Neural progenitor cell (in vitro differentiated cells): Measurements from ENCODE around the gene PHLDB2. TPM values are rescaled to one million over a fixed set of nuclear protein-coding genes. Genes with fewer than 3 reads are reported as not detected.

ENCODE experiments used
- DNase-seq: peaks from one replicate; pipeline ENCODE4 v3.0.0-alpha.2; 2016; ENCODE audit warnings: low spot score
- H2AFZ ChIP-seq: fragments of 200-600 bp; sonication (generic); replicated peaks from 2 replicates; pipeline ENCODE4 v1.6.1; 2016; ENCODE audit warnings: antibody characterized with exemption
- H3F3A ChIP-seq: fragments of 200-600 bp; sonication (generic); 2 replicates; pipeline ENCODE4 v1.6.1; 2016; ENCODE audit warnings: antibody characterized with exemption, low read depth
- H3K27ac ChIP-seq: fragments of 200-600 bp; sonication (generic); 2 replicates; pipeline ENCODE4 v1.5.1; 2016; ENCODE audit warnings: mild to moderate bottlenecking
- H3K27me3 ChIP-seq: fragments of 200-600 bp; sonication (generic); 2 replicates; pipeline ENCODE4 v1.6.1; 2016; ENCODE audit warnings: mild to moderate bottlenecking, moderate library complexity
- H3K36me3 ChIP-seq: fragments of 200-600 bp; sonication (generic); 2 replicates; pipeline ENCODE4 v1.5.1; 2016
- H3K4me1 ChIP-seq: fragments of 200-600 bp; sonication (generic); 2 replicates; pipeline ENCODE4 v1.6.1; 2016; ENCODE audit warnings: mixed run types
- H3K4me2 ChIP-seq: fragments of 200-600 bp; sonication (generic); 2 replicates; pipeline ENCODE4 v1.6.1; 2016
- H3K4me3 ChIP-seq: fragments of 200-600 bp; sonication (generic); 2 replicates; pipeline ENCODE4 v1.5.1; 2016
- H3K79me2 ChIP-seq: fragments of 200-600 bp; sonication (generic); 2 replicates; pipeline ENCODE4 v1.6.1; 2016; ENCODE audit warnings: low read depth
- H3K9ac ChIP-seq: fragments of 200-600 bp; sonication (generic); 2 replicates; pipeline ENCODE4 v1.6.1; 2016
- H3K9me3 ChIP-seq: fragments of 200-600 bp; sonication (generic); 2 replicates; pipeline ENCODE4 v1.5.1; 2016; ENCODE audit warnings: low read depth
- H4K20me1 ChIP-seq: fragments of 200-600 bp; sonication (generic); 2 replicates; pipeline ENCODE4 v1.6.1; 2016; ENCODE audit warnings: low read depth
- H3K27ac Mint-ChIP-seq: 3 replicates; pipeline ENCODE4 v1.8.0; 2021; ENCODE audit warnings: mixed read lengths
- H3K27me3 Mint-ChIP-seq: 2 replicates; pipeline ENCODE4 v1.8.0; 2022; ENCODE audit warnings: low read depth, mild to moderate bottlenecking, inconsistent platforms, moderate library complexity, mixed read lengths; ENCODE audit not compliant: insufficient read depth
- H3K36me3 Mint-ChIP-seq: 3 replicates; pipeline ENCODE4 v1.8.0; 2021; ENCODE audit warnings: mixed read lengths
- H3K4me1 Mint-ChIP-seq: 3 replicates; pipeline ENCODE4 v1.8.0; 2021; ENCODE audit warnings: mixed read lengths
- H3K4me3 Mint-ChIP-seq: 3 replicates; pipeline ENCODE4 v1.8.0; 2021; ENCODE audit warnings: mild to moderate bottlenecking, moderate library complexity, mixed read lengths
- H3K9me3 Mint-ChIP-seq: 3 replicates; pipeline ENCODE4 v1.8.0; 2020; ENCODE audit warnings: mixed read lengths
- EZH2 ChIP-seq: fragments of 200-600 bp; sonication (generic); IDR thresholded peaks from 2 replicates; pipeline ENCODE4 v1.6.1; 2017; ENCODE audit warnings: antibody characterized with exemption, mild to moderate bottlenecking, moderate library complexity
- EZH2phosphoT487 ChIP-seq: fragments of 200-600 bp; sonication (generic); IDR thresholded peaks from 2 replicates; pipeline ENCODE4 v1.6.1; 2017; ENCODE audit warnings: antibody characterized with exemption
- total RNA-seq: library from RNA; depleted of rRNA; stranded (reverse); fragments of >200 nt; gene quantifications from 2 replicates; pipeline ENCODE4 v1.2.3, GENCODE V29; 2015; ENCODE audit warnings: low replicate concordance
- TF ChIP-seq, protein P1 (sequence below): fragments of 200-600 bp; sonication (generic); IDR thresholded peaks from 2 replicates; pipeline ENCODE4 v1.5.1; 2017; ENCODE audit warnings: antibody characterized with exemption, mild to moderate bottlenecking

Gene PHLDB2
- total RNA-seq, 1 donor from 2014 or later: 15.9 TPM

DNA sequence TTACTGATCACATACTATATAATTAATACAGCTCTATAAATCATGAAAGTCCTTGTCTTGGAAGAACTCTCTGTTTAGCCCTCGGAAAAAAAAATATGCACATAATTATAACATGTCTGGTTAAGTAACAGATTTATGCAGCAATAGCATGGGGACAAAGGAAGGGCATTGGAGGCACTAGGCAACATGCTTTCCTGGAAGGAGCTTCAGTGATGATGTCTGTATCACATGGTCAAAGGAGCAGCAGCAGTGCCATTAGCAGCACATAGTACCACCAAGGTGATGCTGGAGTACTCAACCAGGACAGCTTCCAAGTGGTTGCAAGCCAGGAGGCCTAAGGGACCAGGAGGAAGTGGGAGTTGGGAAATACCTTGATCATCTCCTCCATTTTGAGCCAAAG, 36.3 kb upstream of the PHLDB2 start:
- peaks cover 2% of the 10 kb centered on the region for H3K27me3 Mint-ChIP-seq
- Histone ChIP-seq H2AFZ (no peak overlapping the region), H3K27me3 (no peaks in the 10 kb centered on the region), H3K4me3 (no peak overlapping the region), H3K27ac (no peak overlapping the region), H3K9me3 (no peaks in the 10 kb centered on the region), H3F3A (no peaks in the 10 kb centered on the region), H3K4me2 (no peak overlapping the region), H4K20me1 (no peaks in the 10 kb centered on the region), H3K79me2 (no peaks in the 10 kb centered on the region), H3K36me3 (no peaks in the 10 kb centered on the region), H3K9ac (no peak overlapping the region), H3K4me1 (no peaks in the 10 kb centered on the region)
- H3K4me3 Mint-ChIP-seq: no peak overlapping the region
- TF ChIP-seq, protein P1, sequence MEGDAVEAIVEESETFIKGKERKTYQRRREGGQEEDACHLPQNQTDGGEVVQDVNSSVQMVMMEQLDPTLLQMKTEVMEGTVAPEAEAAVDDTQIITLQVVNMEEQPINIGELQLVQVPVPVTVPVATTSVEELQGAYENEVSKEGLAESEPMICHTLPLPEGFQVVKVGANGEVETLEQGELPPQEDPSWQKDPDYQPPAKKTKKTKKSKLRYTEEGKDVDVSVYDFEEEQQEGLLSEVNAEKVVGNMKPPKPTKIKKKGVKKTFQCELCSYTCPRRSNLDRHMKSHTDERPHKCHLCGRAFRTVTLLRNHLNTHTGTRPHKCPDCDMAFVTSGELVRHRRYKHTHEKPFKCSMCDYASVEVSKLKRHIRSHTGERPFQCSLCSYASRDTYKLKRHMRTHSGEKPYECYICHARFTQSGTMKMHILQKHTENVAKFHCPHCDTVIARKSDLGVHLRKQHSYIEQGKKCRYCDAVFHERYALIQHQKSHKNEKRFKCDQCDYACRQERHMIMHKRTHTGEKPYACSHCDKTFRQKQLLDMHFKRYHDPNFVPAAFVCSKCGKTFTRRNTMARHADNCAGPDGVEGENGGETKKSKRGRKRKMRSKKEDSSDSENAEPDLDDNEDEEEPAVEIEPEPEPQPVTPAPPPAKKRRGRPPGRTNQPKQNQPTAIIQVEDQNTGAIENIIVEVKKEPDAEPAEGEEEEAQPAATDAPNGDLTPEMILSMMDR: no peak
- TF ChIP-seq EZH2phosphoT487 (no peak), EZH2 (no peak)
- no peaks in the 10 kb centered on the region for H3K36me3 Mint-ChIP-seq
- no peaks in the 10 kb centered on the region for H3K4me1 Mint-ChIP-seq
- H3K27ac Mint-ChIP-seq: no peak overlapping the region
- DNase-seq: no peak
- peaks cover 3% of the 10 kb centered on the region for H3K9me3 Mint-ChIP-seq

DNA sequence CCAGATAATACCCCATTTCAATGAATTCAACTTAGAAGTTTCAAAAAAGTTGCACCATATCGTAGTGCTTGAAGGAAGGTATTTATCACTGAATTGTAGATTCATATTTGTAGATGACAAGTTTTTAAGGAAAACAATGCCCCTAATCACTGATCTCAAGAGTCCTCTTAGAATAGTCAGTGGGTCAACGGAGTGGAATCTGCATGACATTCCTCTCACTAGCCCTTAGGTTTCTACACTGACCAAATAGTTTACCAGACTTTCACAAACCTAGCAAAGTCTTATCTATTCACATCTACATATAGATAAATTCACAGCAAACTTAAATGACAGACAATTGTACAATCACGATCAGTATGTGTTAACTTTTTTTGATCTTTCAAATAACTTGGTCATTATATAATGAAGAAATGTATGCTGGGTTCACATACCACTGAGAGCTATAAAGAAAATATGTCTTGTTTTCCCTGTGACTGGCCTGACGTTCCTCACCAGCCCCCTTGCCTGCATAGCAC, 35.7 kb upstream of the PHLDB2 start:
- Mint-ChIP-seq H3K27ac (no peak overlapping the region), H3K4me3 (no peak overlapping the region), H3K9me3 (peaks cover 3% of the 10 kb centered on the region), H3K4me1 (no peaks in the 10 kb centered on the region), H3K27me3 (peaks cover 2% of the 10 kb centered on the region), H3K36me3 (no peaks in the 10 kb centered on the region)
- H3K36me3 ChIP-seq: no peaks in the 10 kb centered on the region
- no peaks in the 10 kb centered on the region for H3K27me3 ChIP-seq
- no peaks in the 10 kb centered on the region for H4K20me1 ChIP-seq
- H3K79me2 ChIP-seq: no peaks in the 10 kb centered on the region
- H3K9me3 ChIP-seq: no peaks in the 10 kb centered on the region
- TF ChIP-seq, protein P1: no peak
- TF ChIP-seq EZH2phosphoT487 (no peak), EZH2 (no peak)
- no peak overlapping the region for H3K4me2 ChIP-seq
- H3F3A ChIP-seq: no peaks in the 10 kb centered on the region
- no peak for DNase-seq
- H2AFZ ChIP-seq: peak overlapping the region; percentile 20
- no peak overlapping the region for H3K27ac ChIP-seq
- no peak overlapping the region for H3K4me3 ChIP-seq
- no peak overlapping the region for H3K9ac ChIP-seq
- H3K4me1 ChIP-seq: no peaks in the 10 kb centered on the region

DNA sequence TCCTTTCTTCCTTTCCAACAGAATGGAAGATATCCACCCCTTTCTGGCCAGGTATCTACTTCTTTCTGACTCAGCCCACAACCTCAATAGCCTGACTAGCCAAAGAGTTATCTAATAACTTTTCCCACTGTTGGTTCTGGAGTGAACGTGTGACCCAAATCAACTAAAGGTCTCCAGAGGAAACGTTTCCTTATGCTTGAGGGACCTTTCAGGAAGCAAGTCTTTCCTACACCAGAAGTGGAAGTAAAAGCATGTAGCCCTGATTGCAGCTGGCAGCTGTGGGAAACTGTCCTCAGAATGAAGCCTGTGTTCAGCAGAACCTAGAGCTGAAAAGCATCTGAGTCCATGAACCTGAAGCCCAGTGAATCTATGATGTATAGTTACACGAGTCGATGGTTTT, 34.7 kb upstream of the PHLDB2 start:
- Mint-ChIP-seq H3K36me3 (no peaks in the 10 kb centered on the region), H3K27me3 (peaks cover 2% of the 10 kb centered on the region), H3K4me1 (no peaks in the 10 kb centered on the region), H3K4me3 (no peak overlapping the region), H3K27ac (no peak overlapping the region), H3K9me3 (no peaks in the 10 kb centered on the region)
- H3K4me3 ChIP-seq: no peak overlapping the region
- H3K9me3 ChIP-seq: no peaks in the 10 kb centered on the region
- H3K27ac ChIP-seq: no peak overlapping the region
- H3K4me2 ChIP-seq: no peak overlapping the region
- H4K20me1 ChIP-seq: no peaks in the 10 kb centered on the region
- no peaks in the 10 kb centered on the region for H3K27me3 ChIP-seq
- H3K9ac ChIP-seq: no peak overlapping the region
- H3F3A ChIP-seq: no peaks in the 10 kb centered on the region
- no peak for DNase-seq
- H3K79me2 ChIP-seq: no peaks in the 10 kb centered on the region
- H3K36me3 ChIP-seq: no peaks in the 10 kb centered on the region
- TF ChIP-seq EZH2: no peak
- no peak for TF ChIP-seq EZH2phosphoT487
- TF ChIP-seq, protein P1: no peak
- peak overlapping the region; percentile 20 for H2AFZ ChIP-seq
- no peaks in the 10 kb centered on the region for H3K4me1 ChIP-seq
